CD14-positive monocyte (primary cell): ENCODE results near the gene LRP1B. TPM values are rescaled to one million over a fixed set of nuclear protein-coding genes. Genes with fewer than 3 reads are reported as not detected.

ENCODE experiments used
- DNase-seq, 3 donors: peaks; one replicate each; pipeline ENCODE4 v3.0.0-alpha.2; 2011 to 2022
- H2AFZ ChIP-seq: 2 replicates; pipeline ENCODE4 v1.6.0; 2012; ENCODE audit warnings: mild to moderate bottlenecking, low read depth, low read length, inconsistent platforms; ENCODE audit not compliant: insufficient read depth, poor library complexity, severe bottlenecking
- H3K27ac ChIP-seq, 2 donors: 1 replicate in 1 of 2; 2 replicates in 1 of 2; pipeline ENCODE4 v1.5.1; 2012 to 2013; ENCODE audit warnings: low read length in 2 of 2, control low read depth in 1 of 2, inconsistent platforms in 1 of 2, low read depth in 1 of 2, mild to moderate bottlenecking in 1 of 2
- H3K27me3 ChIP-seq, 2 donors: one replicate each; pipeline versions ENCODE4 v1.6.0 to v1.6.1; 2011 to 2013; ENCODE audit warnings: low read length in 2 of 2; ENCODE audit not compliant: control insufficient read depth in 2 of 2, insufficient read depth in 2 of 2
- H3K36me3 ChIP-seq, 2 donors: replicated peaks in 1 of 2; 1 replicate in 1 of 2; 2 replicates in 1 of 2; pipeline versions ENCODE4 v1.5.1 to v1.6.1; 2012 to 2013; ENCODE audit warnings: low read length in 2 of 2, control low read depth in 1 of 2, inconsistent platforms in 1 of 2, mild to moderate bottlenecking in 1 of 2; ENCODE audit not compliant: insufficient read depth in 2 of 2, control insufficient read depth in 1 of 2
- H3K4me1 ChIP-seq, 2 donors: 1 replicate in 1 of 2; 2 replicates in 1 of 2; pipeline versions ENCODE4 v1.5.1 to v1.6.1; 2012 to 2013; ENCODE audit warnings: low read length in 2 of 2, control low read depth in 1 of 2, inconsistent platforms in 1 of 2, mild to moderate bottlenecking in 1 of 2, moderate library complexity in 1 of 2; ENCODE audit not compliant: insufficient read depth in 2 of 2, control insufficient read depth in 1 of 2
- H3K4me2 ChIP-seq: replicated peaks from 2 replicates; pipeline ENCODE3; 2012; ENCODE audit warnings: low read length, moderate library complexity, mild to moderate bottlenecking; ENCODE audit not compliant: poor library complexity, severe bottlenecking; ENCODE audit errors: extremely low read depth
- H3K4me3 ChIP-seq, 3 experiments: fragments of 200-600 bp in 1 of 3; sonication (generic) in 1 of 3; replicated peaks in 1 of 3; 1 replicate in 2 of 3; 2 replicates in 1 of 3; pipeline ENCODE4 v1.5.1; 2011 to 2013; ENCODE audit warnings: low read length in 3 of 3, mild to moderate bottlenecking in 3 of 3, control low read depth in 2 of 3, low read depth in 2 of 3, inconsistent platforms in 1 of 3, moderate library complexity in 1 of 3
- H3K79me2 ChIP-seq: 2 replicates; pipeline ENCODE4 v1.6.0; 2012; ENCODE audit warnings: mild to moderate bottlenecking, control low read depth, inconsistent platforms, low read length, moderate library complexity; ENCODE audit not compliant: insufficient read depth
- H3K9ac ChIP-seq: 2 replicates; pipeline ENCODE4 v1.6.0; 2017; ENCODE audit warnings: low read length, mild to moderate bottlenecking; ENCODE audit not compliant: insufficient read depth, poor library complexity, severe bottlenecking
- H3K9me3 ChIP-seq, 2 donors: replicated peaks in 1 of 2; 1 replicate in 1 of 2; 2 replicates in 1 of 2; pipeline versions ENCODE4 v1.5.1 to v1.6.1; 2012 to 2013; ENCODE audit warnings: low read length in 2 of 2, control low read depth in 1 of 2; ENCODE audit not compliant: control insufficient read depth in 1 of 2, insufficient read depth in 1 of 2
- H4K20me1 ChIP-seq: 2 replicates; pipeline ENCODE4 v1.6.0; 2012; ENCODE audit warnings: mild to moderate bottlenecking, low read length, control low read depth, moderate library complexity; ENCODE audit not compliant: insufficient read depth
- H3K27ac Mint-ChIP-seq, 7 donors: one replicate each; pipeline ENCODE4 v1.8.0; 2020; ENCODE audit warnings: mild to moderate bottlenecking in 7 of 7, mixed read lengths in 7 of 7, moderate library complexity in 6 of 7, inconsistent platforms in 2 of 7
- H3K27me3 Mint-ChIP-seq, 3 donors: one replicate each; pipeline ENCODE4 v1.8.0; 2021 to 2022; ENCODE audit warnings: low read depth in 3 of 3, mild to moderate bottlenecking in 3 of 3, mixed read lengths in 3 of 3, moderate library complexity in 3 of 3, inconsistent platforms in 1 of 3
- H3K36me3 Mint-ChIP-seq, 2 donors: one replicate each; pipeline ENCODE4 v1.8.0; 2020; ENCODE audit warnings: mixed read lengths in 2 of 2, inconsistent platforms in 1 of 2, mild to moderate bottlenecking in 1 of 2
- H3K4me1 Mint-ChIP-seq: one replicate; pipeline ENCODE4 v1.8.0; 2020; ENCODE audit warnings: mild to moderate bottlenecking, mixed read lengths
- H3K4me3 Mint-ChIP-seq, 2 donors: one replicate each; pipeline ENCODE4 v1.8.0; 2020; ENCODE audit warnings: mild to moderate bottlenecking in 2 of 2, mixed read lengths in 2 of 2, moderate library complexity in 1 of 2
- H3K9me3 Mint-ChIP-seq, 7 donors: one replicate each; pipeline ENCODE4 v1.8.0; 2020 to 2022; ENCODE audit warnings: mixed read lengths in 7 of 7, mild to moderate bottlenecking in 6 of 7, moderate library complexity in 6 of 7, inconsistent platforms in 2 of 7
- WGBS: methylation state at CpG from one replicate; pipeline ENCODE4 v1.1.5; 2013; ENCODE audit warnings: missing lambda C conversion rate; ENCODE audit not compliant: insufficient coverage; 5-methylcytosine and 5-hydroxymethylcytosine counted together
- intact Hi-C, 2 donors: fragments of 100-400 bp; cut with micrococcal nuclease; formaldehyde crosslinking; loops; one replicate each; pipeline versions ENCODE4 v1.15.0 to v1.15.1; 2023
- polyA plus RNA-seq, 3 donors: library from polyadenylated mRNA; depleted of rRNA in 1 of 3; unstranded in 2 of 3; stranded (reverse) in 1 of 3; fragments of 300-500 nt in 2 of 3; fragments of >200 nt in 1 of 3; fragmentation: Illumina TruSeq in 2 of 3; gene quantifications; 1 replicate in 2 of 3; 2 replicates in 1 of 3; pipeline ENCODE4 v1.2.3, GENCODE V29; 2012 to 2021
- TF ChIP-seq, protein P1 (sequence below): fragments of 200-600 bp; IDR thresholded peaks from one replicate; pipeline ENCODE4 v1.8.0; 2022; ENCODE audit warnings: antibody characterized with exemption, mild to moderate bottlenecking

The LRP1B gene
- polyA plus RNA-seq, 3 donors: not detected

DNA sequence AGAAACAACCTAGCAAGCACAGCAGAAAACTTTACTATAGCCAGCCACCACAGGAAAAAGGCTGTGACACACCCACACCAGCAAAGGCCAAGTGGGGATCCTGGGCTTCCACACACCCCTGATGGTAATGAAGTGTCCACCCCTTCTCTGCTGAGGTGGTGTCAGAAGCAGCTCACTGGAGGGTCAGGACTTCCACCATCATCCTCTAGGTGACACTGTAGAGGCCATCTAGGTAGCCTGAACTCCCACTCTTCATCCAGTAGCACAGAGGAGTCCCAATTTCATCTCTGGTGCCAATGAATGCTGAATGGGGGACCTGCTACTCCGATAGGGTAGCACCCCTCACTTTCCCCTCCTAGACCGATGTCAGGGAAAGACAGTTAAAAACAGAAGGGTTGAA lies 1544.4 kb downstream of the LRP1B start:
- no peak for DNase-seq
- H3K36me3 ChIP-seq: no peaks in the 10 kb centered on the region
- peaks cover 0 to 2% (median 0%) of the 10 kb centered on the region in 3 donors for H3K27me3 Mint-ChIP-seq

DNA sequence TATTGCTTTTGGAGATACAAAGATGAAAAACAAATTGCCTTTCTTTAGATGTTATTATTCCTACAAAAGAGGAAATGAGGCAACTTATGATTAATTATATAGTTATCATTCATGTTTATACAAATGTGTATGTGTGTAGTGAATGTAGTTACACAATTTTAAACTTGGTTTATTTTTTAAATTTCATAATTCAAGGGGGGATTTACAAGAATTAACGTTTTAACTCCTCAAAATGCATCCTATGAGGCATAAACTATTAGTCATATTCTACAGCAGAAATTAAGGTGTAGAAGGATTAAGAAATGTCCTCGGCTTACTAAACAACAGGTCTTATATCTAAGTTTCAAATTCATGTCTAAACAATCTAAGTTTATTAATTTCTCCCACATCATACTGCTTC lies 1545.8 kb downstream of the LRP1B start:
- no peaks in the 10 kb centered on the region for H3K36me3 ChIP-seq
- no peak for DNase-seq
- Mint-ChIP-seq H3K9me3 (no peaks in the 10 kb centered on the region), H3K4me1 (no peaks in the 10 kb centered on the region), H3K27ac (no peak overlapping the region), H3K36me3 (no peaks in the 10 kb centered on the region), H3K27me3 (peaks cover 0 to 2% (median 0%) of the 10 kb centered on the region in 3 donors), H3K4me3 (no peak overlapping the region)
- no peaks in the 10 kb centered on the region for H3K9me3 ChIP-seq
- no peaks in the 10 kb centered on the region for H3K79me2 ChIP-seq
- no peak overlapping the region for H3K4me3 ChIP-seq
- WGBS: no CpG with 5 or more reads among the region's 2 CpGs
- intact Hi-C loops: no loop called here
- no peaks in the 10 kb centered on the region for H4K20me1 ChIP-seq
- H3K9ac ChIP-seq: no peak overlapping the region
- no peak overlapping the region for H3K4me2 ChIP-seq
- H2AFZ ChIP-seq: no peak overlapping the region
- H3K27ac ChIP-seq: no peak overlapping the region
- no peaks in the 10 kb centered on the region for H3K4me1 ChIP-seq
- TF ChIP-seq, protein P1, sequence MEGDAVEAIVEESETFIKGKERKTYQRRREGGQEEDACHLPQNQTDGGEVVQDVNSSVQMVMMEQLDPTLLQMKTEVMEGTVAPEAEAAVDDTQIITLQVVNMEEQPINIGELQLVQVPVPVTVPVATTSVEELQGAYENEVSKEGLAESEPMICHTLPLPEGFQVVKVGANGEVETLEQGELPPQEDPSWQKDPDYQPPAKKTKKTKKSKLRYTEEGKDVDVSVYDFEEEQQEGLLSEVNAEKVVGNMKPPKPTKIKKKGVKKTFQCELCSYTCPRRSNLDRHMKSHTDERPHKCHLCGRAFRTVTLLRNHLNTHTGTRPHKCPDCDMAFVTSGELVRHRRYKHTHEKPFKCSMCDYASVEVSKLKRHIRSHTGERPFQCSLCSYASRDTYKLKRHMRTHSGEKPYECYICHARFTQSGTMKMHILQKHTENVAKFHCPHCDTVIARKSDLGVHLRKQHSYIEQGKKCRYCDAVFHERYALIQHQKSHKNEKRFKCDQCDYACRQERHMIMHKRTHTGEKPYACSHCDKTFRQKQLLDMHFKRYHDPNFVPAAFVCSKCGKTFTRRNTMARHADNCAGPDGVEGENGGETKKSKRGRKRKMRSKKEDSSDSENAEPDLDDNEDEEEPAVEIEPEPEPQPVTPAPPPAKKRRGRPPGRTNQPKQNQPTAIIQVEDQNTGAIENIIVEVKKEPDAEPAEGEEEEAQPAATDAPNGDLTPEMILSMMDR: no peak
- no peaks in the 10 kb centered on the region for H3K27me3 ChIP-seq

More for the DNA sequence above, 1544.4 kb downstream of the LRP1B start:
- H3K27ac ChIP-seq: no peak overlapping the region
- H4K20me1 ChIP-seq: no peaks in the 10 kb centered on the region
- H3K27me3 ChIP-seq: no peaks in the 10 kb centered on the region
- WGBS: no CpG with 5 or more reads among the region's 2 CpGs
- no peaks in the 10 kb centered on the region for H3K79me2 ChIP-seq
- H3K4me3 ChIP-seq: no peak overlapping the region
- intact Hi-C loops: no loop called here
- Mint-ChIP-seq H3K4me1 (no peaks in the 10 kb centered on the region), H3K36me3 (no peaks in the 10 kb centered on the region), H3K27ac (no peak overlapping the region), H3K4me3 (no peak overlapping the region), H3K9me3 (no peaks in the 10 kb centered on the region)
- TF ChIP-seq, protein P1: no peak
- H3K4me2 ChIP-seq: no peak overlapping the region
- H3K9me3 ChIP-seq: no peaks in the 10 kb centered on the region
- no peak overlapping the region for H2AFZ ChIP-seq
- H3K4me1 ChIP-seq: no peaks in the 10 kb centered on the region
- H3K9ac ChIP-seq: no peak overlapping the region
